Esophagus muscularis mucosa (tissue), 3 donors: Measurements from ENCODE around the gene KRT80.

Experiments
- POLR2A ChIP-seq: fragments of 450-650 bp; IDR thresholded peaks from one replicate; pipeline ENCODE4 v1.6.1; 2017; ENCODE audit warnings: antibody characterized with exemption, moderate library complexity, mild to moderate bottlenecking, low read depth
- POLR2AphosphoS5 ChIP-seq, 2 donors: sonication (generic); formaldehyde crosslinking; IDR thresholded peaks; one replicate each; pipeline ENCODE4 v1.6.1; 2017; ENCODE audit warnings: antibody characterized with exemption in 2 of 2
- TF ChIP-seq, protein P1 (sequence below), 3 experiments: fragments of 200-600 bp in 2 of 3; fragments of 450-650 bp in 1 of 3; sonication (generic) in 2 of 3; IDR thresholded peaks; one replicate each; pipeline ENCODE4 v1.5.1; 2017 to 2019; ENCODE audit warnings: antibody characterized with exemption in 3 of 3, mild to moderate bottlenecking in 2 of 3, moderate library complexity in 1 of 3

DNA sequence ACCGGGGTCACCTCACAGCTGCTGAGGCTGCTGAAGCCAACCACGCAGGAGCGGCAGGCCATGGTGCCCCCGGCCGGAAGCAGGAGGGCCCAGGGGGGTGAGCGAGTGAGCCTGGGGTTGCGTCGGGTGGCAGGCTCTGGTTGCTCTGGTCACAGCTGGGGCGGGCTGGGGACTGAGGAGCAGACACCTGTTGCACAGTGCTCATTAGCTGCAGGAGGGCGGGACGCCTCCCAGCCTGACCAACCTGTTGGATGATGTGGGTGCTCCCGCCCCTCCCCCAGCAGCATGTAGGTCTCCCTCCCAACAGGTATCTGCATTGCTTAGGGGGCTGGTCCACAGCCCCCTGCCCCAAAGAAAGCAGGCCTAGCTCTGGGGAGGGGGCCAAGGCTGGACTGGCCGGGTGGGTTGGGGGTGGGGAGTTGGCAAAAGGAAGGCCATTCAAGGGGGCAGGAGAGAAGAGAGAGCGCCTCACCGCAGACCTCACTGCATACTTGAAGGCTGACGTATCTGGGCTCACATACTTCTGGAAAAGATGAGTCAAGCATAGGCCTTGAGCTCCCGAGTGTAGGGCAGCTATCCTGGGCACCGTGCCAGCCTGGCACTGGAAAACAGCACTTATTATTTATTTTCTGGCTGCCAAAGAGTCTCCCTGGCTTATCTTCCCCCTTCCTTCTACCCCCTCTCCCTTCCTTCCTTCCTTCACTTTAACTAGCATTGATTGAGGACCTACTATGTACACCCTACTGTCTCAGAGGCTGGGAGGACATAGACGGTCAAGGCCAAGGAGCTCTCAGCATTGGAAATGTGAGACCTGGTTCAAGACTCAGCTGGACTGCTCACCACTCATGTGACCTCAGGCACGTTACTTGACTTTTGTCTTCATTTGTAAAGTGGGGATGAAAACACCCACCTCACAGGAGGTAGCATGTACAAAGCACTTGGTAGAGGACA is at the start of gene KRT80:
- TF ChIP-seq, protein P1, sequence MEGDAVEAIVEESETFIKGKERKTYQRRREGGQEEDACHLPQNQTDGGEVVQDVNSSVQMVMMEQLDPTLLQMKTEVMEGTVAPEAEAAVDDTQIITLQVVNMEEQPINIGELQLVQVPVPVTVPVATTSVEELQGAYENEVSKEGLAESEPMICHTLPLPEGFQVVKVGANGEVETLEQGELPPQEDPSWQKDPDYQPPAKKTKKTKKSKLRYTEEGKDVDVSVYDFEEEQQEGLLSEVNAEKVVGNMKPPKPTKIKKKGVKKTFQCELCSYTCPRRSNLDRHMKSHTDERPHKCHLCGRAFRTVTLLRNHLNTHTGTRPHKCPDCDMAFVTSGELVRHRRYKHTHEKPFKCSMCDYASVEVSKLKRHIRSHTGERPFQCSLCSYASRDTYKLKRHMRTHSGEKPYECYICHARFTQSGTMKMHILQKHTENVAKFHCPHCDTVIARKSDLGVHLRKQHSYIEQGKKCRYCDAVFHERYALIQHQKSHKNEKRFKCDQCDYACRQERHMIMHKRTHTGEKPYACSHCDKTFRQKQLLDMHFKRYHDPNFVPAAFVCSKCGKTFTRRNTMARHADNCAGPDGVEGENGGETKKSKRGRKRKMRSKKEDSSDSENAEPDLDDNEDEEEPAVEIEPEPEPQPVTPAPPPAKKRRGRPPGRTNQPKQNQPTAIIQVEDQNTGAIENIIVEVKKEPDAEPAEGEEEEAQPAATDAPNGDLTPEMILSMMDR (IDR thresholded peaks at IDR 0.05): no peak
- TF ChIP-seq POLR2A (no peak), POLR2AphosphoS5 (IDR thresholded peaks at IDR 0.05) (peak; percentile 90 to 93)
